ENCODE measurements around the gene ACAD11. TPM values are rescaled to one million over a fixed set of nuclear protein-coding genes. Genes with fewer than 3 reads are reported as not detected.

ACAD11 gene
- total RNA-seq, 1 donor from 2014 or later, result 14.7 TPM

GRCh38 chr3:132522353-132522752 is 137.3 kb downstream of the ACAD11 start:
- no peaks in the 10 kb centered on the region for H3K4me1 Mint-ChIP-seq (ENCODE audit: unreplicated experiment)
- DNase-seq (ENCODE audit: extremely low spot score, unreplicated experiment), result no peak
- H3K36me3 Mint-ChIP-seq, result peaks cover 28% of the 10 kb centered on the region
- H3K27ac Mint-ChIP-seq, result no peak overlapping the region
- no peak overlapping the region for H3K4me3 Mint-ChIP-seq
- H3K9me3 Mint-ChIP-seq, result no peaks in the 10 kb centered on the region
- no peak for TF ChIP-seq CTCF (conservative IDR thresholded peaks at IDR 0.05)
- H3K27me3 Mint-ChIP-seq, result no peaks in the 10 kb centered on the region

- TF ChIP-seq CTCF (conservative IDR thresholded peaks at IDR 0.05), result no peak
- DNase-seq (ENCODE audit: extremely low spot score, unreplicated experiment), result no peak
- H3K4me1 Mint-ChIP-seq (ENCODE audit: unreplicated experiment), result no peaks in the 10 kb centered on the region
- H3K4me3 Mint-ChIP-seq, result no peak overlapping the region
- H3K36me3 Mint-ChIP-seq, result peaks cover 31% of the 10 kb centered on the region
- H3K27ac Mint-ChIP-seq, result no peak overlapping the region
- H3K27me3 Mint-ChIP-seq, result no peaks in the 10 kb centered on the region
- no peaks in the 10 kb centered on the region for H3K9me3 Mint-ChIP-seq
Measured at GRCh38 chr3:132521901-132522300, 137.7 kb downstream of the ACAD11 start.

- Mint-ChIP-seq H3K27ac (no peak overlapping the region), H3K9me3 (no peaks in the 10 kb centered on the region), H3K36me3 (peaks cover 26% of the 10 kb centered on the region), H3K27me3 (no peaks in the 10 kb centered on the region), H3K4me1 (ENCODE audit: unreplicated experiment) (no peaks in the 10 kb centered on the region), H3K4me3 (no peak overlapping the region)
- TF ChIP-seq CTCF (conservative IDR thresholded peaks at IDR 0.05), result no peak
- no peak for DNase-seq (ENCODE audit: extremely low spot score, unreplicated experiment)
Measured at GRCh38 chr3:132519914-132520313, 139.7 kb downstream of the ACAD11 start.

GRCh38 chr3:132517311-132517710 is 142.3 kb downstream of the ACAD11 start:
- Mint-ChIP-seq H3K27me3 (no peaks in the 10 kb centered on the region), H3K4me3 (no peak overlapping the region), H3K36me3 (peaks cover 24% of the 10 kb centered on the region), H3K4me1 (ENCODE audit: unreplicated experiment) (no peaks in the 10 kb centered on the region), H3K27ac (no peak overlapping the region), H3K9me3 (no peaks in the 10 kb centered on the region)
- TF ChIP-seq CTCF (conservative IDR thresholded peaks at IDR 0.05), result no peak
- DNase-seq (ENCODE audit: extremely low spot score, unreplicated experiment), result no peak

- Mint-ChIP-seq H3K27me3 (no peaks in the 10 kb centered on the region), H3K4me1 (ENCODE audit: unreplicated experiment) (no peaks in the 10 kb centered on the region), H3K9me3 (no peaks in the 10 kb centered on the region), H3K36me3 (peaks cover 34% of the 10 kb centered on the region), H3K4me3 (no peak overlapping the region), H3K27ac (no peak overlapping the region)
- TF ChIP-seq CTCF (conservative IDR thresholded peaks at IDR 0.05), result no peak
- no peak for DNase-seq (ENCODE audit: extremely low spot score, unreplicated experiment)
Measured at GRCh38 chr3:132513057-132513456, 146.6 kb downstream of the ACAD11 start.

GRCh38 chr3:132509506-132509905 is 150.1 kb downstream of the ACAD11 start:
- TF ChIP-seq CTCF (conservative IDR thresholded peaks at IDR 0.05), result no peak
- no peak for DNase-seq (ENCODE audit: extremely low spot score, unreplicated experiment)
- no peak overlapping the region for H3K4me3 Mint-ChIP-seq
- no peaks in the 10 kb centered on the region for H3K4me1 Mint-ChIP-seq (ENCODE audit: unreplicated experiment)
- H3K27ac Mint-ChIP-seq, result no peak overlapping the region
- no peaks in the 10 kb centered on the region for H3K27me3 Mint-ChIP-seq
- H3K36me3 Mint-ChIP-seq, result peaks cover 46% of the 10 kb centered on the region
- no peaks in the 10 kb centered on the region for H3K9me3 Mint-ChIP-seq

Measured in type B pancreatic cell (in vitro differentiated cells).